Ascending aorta (tissue), 2 donors: ENCODE measurements around the gene PAFAH1B1. TPM values are rescaled to one million over a fixed set of nuclear protein-coding genes. Genes with fewer than 3 reads are reported as not detected.
A peak's percentile ranks its signal among the peaks of the same experiment; 100 is the strongest.

ENCODE experiments used
- DNase-seq, 2 donors: peaks; one replicate each; pipeline ENCODE4 v3.0.0-alpha.2; 2019; ENCODE audit warnings: low spot score in 2 of 2
- H3K27ac ChIP-seq, 2 donors: fragments of 200-600 bp; sonication (generic); one replicate each; pipeline ENCODE4 v1.5.1; 2016 to 2017; ENCODE audit warnings: mild to moderate bottlenecking in 1 of 2
- H3K27me3 ChIP-seq: fragments of 200-600 bp; sonication (generic); one replicate; pipeline ENCODE4 v1.5.1; 2017
- H3K36me3 ChIP-seq, 2 donors: fragments of 200-600 bp; sonication (generic); one replicate each; pipeline ENCODE4 v1.5.1; 2016
- H3K4me1 ChIP-seq, 2 donors: fragments of 200-600 bp; sonication (generic); one replicate each; pipeline ENCODE4 v1.5.1; 2016 to 2017; ENCODE audit warnings: mild to moderate bottlenecking in 1 of 2
- H3K4me3 ChIP-seq, 2 donors: fragments of 200-600 bp; sonication (generic); one replicate each; pipeline ENCODE4 v1.5.1; 2016 to 2017; ENCODE audit warnings: mild to moderate bottlenecking in 1 of 2
- H3K9me3 ChIP-seq, 2 donors: fragments of 200-600 bp; sonication (generic); one replicate each; pipeline ENCODE4 v1.5.1; 2016
- intact Hi-C: fragments of 100-400 bp; cut with DNase I; formaldehyde crosslinking; loops from one replicate; pipeline ENCODE4 v1.15.1; 2023
- total RNA-seq: library from RNA; depleted of rRNA; stranded (reverse); fragments of >200 nt; gene quantifications from one replicate; pipeline ENCODE4 v1.1.0, GENCODE V29; 2016
- TF ChIP-seq, protein P1 (sequence below), 3 experiments: fragments of 200-600 bp in 2 of 3; fragments of 450-650 bp in 1 of 3; sonication (generic) in 2 of 3; IDR thresholded peaks; one replicate each; pipeline ENCODE4 v1.5.1; 2016 to 2019; ENCODE audit warnings: antibody characterized with exemption in 3 of 3, mild to moderate bottlenecking in 1 of 3, moderate library complexity in 1 of 3

The PAFAH1B1 gene
- total RNA-seq, 1 donor from 2014 or later: 29.6 TPM

- Histone ChIP-seq H3K27me3 (no peaks in the 10 kb centered on the region), H3K4me3 (no peak overlapping the region), H3K4me1 (peaks cover 0 to 8% of the 10 kb centered on the region in 2 donors), H3K36me3 (peaks cover 40 to 48% of the 10 kb centered on the region in 2 donors), H3K27ac (no peak overlapping the region), H3K9me3 (no peaks in the 10 kb centered on the region)
- TF ChIP-seq, protein P1, sequence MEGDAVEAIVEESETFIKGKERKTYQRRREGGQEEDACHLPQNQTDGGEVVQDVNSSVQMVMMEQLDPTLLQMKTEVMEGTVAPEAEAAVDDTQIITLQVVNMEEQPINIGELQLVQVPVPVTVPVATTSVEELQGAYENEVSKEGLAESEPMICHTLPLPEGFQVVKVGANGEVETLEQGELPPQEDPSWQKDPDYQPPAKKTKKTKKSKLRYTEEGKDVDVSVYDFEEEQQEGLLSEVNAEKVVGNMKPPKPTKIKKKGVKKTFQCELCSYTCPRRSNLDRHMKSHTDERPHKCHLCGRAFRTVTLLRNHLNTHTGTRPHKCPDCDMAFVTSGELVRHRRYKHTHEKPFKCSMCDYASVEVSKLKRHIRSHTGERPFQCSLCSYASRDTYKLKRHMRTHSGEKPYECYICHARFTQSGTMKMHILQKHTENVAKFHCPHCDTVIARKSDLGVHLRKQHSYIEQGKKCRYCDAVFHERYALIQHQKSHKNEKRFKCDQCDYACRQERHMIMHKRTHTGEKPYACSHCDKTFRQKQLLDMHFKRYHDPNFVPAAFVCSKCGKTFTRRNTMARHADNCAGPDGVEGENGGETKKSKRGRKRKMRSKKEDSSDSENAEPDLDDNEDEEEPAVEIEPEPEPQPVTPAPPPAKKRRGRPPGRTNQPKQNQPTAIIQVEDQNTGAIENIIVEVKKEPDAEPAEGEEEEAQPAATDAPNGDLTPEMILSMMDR (IDR thresholded peaks at IDR 0.05): no peak
- no peak for DNase-seq
- intact Hi-C loops: no loop called here
Observed at GRCh38 chr17:2690165-2691068, 97.0 kb downstream of the PAFAH1B1 start.

DNA sequence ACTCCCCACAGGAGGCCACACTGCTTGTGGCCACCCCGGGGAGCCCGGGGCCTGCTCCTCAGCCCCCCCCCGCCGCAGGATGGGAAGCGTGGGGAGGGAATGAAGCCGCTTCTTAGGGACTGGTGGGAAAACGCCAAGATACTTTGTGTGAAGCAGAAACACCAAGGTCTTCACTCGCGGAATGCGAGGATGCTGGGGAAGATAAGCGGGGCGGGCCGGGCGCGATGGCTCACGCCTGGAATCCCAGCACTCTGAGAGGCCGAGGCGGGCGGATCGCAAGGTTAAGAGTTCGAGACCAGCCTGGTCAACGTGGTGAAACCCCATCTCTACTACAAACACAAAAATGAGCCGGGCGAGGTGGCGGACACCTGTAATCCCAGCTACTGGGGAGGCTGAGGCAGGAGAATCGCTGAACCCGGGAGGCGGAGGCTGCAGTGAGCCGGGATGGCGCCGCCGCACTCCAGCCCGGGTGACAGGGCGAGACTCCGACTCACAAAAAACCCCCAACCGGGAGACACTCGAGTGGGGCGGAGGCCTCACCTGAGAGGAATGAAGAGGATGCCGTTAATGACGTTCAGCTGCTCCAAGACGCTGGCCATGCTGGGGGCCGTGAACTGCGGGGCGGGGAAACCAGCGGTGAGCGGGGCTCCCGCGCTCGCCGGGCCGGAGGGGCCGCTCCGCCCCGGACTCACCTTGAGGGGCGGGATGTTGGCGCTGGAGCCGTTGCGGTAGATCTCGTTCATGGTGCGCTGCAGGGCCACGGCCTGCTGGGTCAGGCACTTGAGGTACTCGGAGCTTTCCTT is 97.8 kb downstream of the PAFAH1B1 start:
- no peak overlapping the region for H3K4me3 ChIP-seq
- TF ChIP-seq, protein P1 (IDR thresholded peaks at IDR 0.05): no peak
- H3K27me3 ChIP-seq: no peaks in the 10 kb centered on the region
- intact Hi-C loops: no loop called here
- DNase-seq: peak in 1 of 2 donors; percentile 61
- no peak overlapping the region for H3K27ac ChIP-seq
- H3K4me1 ChIP-seq: peaks cover 0 to 8% of the 10 kb centered on the region in 2 donors
- H3K36me3 ChIP-seq: peaks cover 49 to 56% of the 10 kb centered on the region in 2 donors
- H3K9me3 ChIP-seq: no peaks in the 10 kb centered on the region

- Histone ChIP-seq H3K4me3 (no peak overlapping the region), H3K36me3 (peaks cover 55 to 65% of the 10 kb centered on the region in 2 donors), H3K27ac (no peak overlapping the region), H3K9me3 (no peaks in the 10 kb centered on the region), H3K4me1 (peaks cover 0 to 5% of the 10 kb centered on the region in 2 donors), H3K27me3 (no peaks in the 10 kb centered on the region)
- intact Hi-C loops: no loop called here
- DNase-seq: peak; percentile 8 to 62
- TF ChIP-seq, protein P1 (IDR thresholded peaks at IDR 0.05): no peak
Observed at GRCh38 chr17:2691965-2692780, 98.7 kb downstream of the PAFAH1B1 start.

GRCh38 chr17:2692781-2693135 is 99.3 kb downstream of the PAFAH1B1 start:
- H3K9me3 ChIP-seq: no peaks in the 10 kb centered on the region
- H3K4me1 ChIP-seq: no peaks in the 10 kb centered on the region
- H3K27ac ChIP-seq: no peak overlapping the region
- TF ChIP-seq, protein P1 (IDR thresholded peaks at IDR 0.05): no peak
- intact Hi-C loops: no loop called here
- no peaks in the 10 kb centered on the region for H3K27me3 ChIP-seq
- H3K36me3 ChIP-seq: peaks cover 61 to 71% of the 10 kb centered on the region in 2 donors
- no peak overlapping the region for H3K4me3 ChIP-seq
- no peak for DNase-seq
